ENCODE data around the gene NAP1L4.
"Not testable (repeated sequence)": the region's sequence is repeated elsewhere in the genome, so short reads cannot be mapped to it uniquely, and the experiment has no call there.

Gene NAP1L4

DNA sequence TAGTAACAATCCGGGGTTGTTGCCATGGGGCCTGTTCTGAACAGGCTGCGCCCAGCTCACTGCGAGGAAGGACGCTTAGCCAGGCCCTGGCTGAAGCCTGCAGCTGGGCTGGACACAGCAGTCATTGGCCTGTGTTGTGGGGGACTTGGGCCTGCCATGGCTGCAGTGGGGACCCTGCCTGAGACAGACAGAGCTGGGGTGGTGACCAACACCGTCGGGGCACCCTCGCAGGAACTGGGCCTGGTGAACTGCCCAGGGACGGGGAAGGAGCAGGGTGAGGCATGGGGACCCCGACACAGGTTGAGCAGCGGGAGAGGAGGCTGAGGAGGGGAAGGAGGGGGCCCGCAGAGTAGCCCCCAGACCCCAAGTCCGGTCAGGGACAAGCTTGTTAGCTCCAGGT lies 71.8 kb downstream of the NAP1L4 start:
- no peak for DNase-seq

- DNase-seq = no peak
These were observed 72.3 kb downstream of the NAP1L4 start for GRCh38 chr11:2919837-2920236.

DNA sequence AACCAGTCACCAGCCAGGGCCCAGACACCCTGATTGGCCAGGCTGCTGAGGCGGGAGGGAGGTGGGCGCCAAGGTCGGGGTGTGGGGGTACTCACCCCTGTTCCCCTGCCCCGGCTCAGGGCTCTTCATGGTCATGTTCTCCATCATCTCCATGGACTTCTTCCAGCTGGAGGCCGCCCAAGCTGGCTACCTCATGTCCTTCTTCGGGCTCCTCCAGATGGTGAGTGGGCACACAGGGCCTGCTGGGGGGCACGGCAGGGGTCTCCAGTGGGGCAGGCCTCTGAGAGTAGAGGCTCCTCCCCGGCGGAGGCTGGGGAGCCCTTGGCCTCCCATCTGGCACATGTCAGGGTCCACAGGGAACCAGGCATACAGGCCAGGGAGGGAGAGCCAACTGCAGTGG lies 72.9 kb downstream of the NAP1L4 start:
- DNase-seq = no peak

DNA sequence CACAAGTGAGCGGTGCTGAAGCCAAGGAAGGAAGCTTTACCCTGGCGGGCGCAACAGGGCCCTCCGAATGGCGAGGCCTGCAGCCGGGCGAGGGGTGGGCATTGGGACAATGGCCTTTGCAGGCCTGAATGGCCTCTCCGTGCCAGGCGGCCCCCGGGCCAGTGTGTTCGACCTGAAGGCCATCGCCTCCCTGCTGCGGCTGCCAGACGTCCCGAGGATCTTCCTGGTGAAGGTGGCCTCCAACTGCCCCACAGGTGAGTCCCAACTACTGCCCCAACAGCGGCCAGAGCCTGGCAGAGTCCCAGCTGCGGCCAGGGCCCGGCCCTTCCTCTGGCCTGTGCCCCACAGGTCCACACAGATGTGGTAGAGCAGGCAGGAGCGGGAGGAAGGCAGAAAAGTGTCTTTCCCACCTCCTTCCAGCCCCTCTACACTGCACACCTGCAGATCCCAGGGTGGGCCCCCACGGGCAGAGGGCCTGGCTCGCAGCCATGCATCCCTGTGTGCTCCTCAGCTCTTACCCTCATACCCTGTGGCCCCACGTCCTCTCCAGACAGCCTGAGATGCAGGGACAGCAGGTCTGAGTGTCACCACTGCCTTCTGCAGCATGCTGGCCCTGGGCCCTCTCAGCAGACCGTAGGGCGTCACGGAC lies 74.2 kb downstream of the NAP1L4 start:
- no peak for DNase-seq

DNA sequence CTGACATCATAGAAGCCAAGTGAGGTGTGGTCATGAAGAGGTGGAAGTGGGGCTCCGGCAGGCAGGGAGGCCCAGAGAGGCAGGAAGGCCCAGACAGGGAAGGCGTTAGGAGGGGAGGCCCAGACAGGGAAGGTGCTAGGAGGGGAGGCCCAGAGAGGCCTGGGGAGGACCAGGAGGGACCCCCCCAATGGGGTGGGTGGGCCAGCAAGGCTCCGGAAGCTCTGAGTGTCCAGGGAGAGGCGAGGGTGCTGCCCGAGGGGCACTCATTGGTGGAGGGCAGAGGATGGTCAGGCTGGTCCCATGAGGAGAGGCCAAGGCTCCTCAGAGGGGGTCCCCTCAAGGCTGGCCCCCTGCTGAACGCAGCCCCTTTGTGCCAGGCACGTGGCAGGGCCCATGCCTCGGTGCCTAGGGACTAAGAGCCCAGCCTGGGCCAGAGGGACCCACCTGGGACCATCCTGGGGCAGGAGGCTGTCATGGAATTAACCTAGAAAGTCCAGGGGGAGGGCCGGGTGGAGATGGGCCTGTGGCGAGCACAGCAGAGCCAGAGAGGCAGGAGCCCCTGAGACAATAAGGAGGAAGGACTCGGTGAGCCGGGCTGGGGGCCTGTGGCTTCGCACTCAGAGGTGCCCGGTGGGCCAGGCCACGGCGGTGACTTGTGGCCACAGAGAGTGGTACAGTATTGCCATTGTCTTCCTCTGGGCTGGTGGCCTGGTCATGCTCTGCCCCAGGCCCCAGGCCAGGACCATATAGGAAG lies 75.1 kb downstream of the NAP1L4 start:
- no peak for DNase-seq

GRCh38 chr11:2916114-2916891 lies 75.8 kb downstream of the NAP1L4 start:
- no peak for DNase-seq

- DNase-seq = no peak
These were observed 76.7 kb downstream of the NAP1L4 start for GRCh38 chr11:2915473-2915872.

- no peak for DNase-seq
These were observed 77.5 kb downstream of the NAP1L4 start for GRCh38 chr11:2914455-2915195.

DNA sequence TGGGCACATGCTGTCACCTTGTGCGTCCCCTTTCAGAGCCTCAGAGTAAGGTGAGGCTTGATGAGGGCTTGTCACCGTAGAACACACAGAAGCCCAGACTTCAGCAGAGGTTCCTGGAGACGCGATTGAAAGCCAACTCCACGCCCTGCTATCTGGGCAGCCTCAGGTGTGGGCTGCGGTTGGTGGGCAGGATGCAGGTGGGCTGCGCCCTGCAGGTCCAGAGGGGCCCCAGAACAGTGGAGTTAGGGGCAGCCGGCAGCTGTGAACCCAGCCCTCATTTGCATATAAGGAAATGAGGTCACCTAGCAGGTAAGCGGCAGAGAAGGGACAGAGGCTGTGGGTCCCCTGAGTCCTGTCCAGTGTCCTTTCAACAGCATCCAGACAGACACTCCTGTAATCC lies 78.4 kb downstream of the NAP1L4 start:
- no peak for DNase-seq

DNA sequence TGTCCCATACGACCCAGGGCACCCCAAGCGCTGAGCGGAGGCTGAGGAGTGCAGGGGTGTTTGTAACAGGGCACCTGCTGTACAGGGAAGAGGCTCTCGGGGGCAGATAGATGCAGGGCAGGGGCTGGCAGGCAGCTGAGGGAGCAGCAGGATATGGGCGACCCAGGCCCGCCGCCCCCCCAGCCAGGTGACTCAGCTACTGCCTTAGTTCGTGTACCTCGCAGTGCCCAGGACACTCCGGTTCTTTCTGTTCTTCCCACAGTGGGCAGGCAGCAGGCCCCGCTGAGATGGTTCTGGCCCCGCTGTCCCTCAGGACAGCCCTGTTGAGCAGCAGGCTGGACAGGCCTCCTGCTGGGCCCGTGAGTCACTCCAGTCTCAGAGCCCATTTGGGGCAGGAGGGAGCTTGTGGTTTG lies 79.1 kb downstream of the NAP1L4 start:
- no peak for DNase-seq

DNA sequence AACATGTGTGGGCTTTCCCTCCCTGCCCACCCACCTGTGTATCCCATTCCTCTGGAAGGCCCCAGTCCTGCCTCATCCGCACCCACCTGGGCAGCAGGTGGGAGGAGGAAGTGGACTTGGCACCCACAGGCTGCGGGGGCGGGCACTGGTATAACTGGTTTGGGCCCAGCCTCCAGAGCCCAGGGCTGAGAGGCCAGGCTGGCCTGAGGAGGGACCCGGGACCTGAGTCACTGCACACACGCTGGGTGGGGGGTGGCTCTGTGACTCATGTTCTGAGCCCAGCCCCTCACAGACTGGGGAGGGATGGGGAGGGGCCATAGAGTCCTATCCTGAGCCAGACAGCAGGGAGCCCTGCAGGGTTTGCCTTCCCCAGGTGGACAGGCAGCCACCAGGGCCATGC lies 79.6 kb downstream of the NAP1L4 start:
- DNase-seq = no peak

GRCh38 chr11:2911785-2912391 lies 80.2 kb downstream of the NAP1L4 start:
- DNase-seq = no peak

DNA sequence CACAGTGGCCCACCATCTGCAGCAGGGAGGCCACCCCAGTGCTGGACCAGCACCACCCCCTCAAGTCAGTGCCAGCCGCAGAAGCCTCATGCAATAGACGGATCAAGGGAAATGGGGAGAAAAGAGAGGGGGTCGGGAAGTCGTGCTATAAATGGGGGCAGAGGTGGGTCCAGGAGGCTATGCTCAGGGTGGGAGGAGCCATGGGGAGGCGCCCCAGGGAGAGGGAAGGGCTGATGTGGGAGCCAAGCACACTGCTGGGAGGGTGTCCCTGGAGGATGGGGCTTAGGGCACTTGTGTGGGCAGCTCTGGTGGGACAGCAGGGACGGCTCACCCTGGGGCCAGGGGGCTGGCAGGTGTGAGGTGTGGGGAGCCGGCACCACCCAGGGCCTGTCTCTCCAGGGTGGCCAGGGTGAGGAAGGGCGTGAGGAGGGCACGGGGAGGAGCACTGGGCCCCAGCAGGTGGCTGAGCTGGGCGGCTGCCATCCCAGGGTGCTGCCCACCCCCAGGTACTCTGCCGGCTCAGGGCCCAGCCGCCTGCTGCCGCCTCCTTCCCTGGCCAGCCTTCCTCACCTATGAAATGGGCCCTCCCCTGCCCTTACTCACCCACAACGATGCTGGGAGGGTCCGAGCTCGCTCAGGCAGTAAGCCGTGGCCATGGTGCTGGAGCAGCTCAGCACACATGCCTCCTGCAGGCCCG lies 80.9 kb downstream of the NAP1L4 start:
- DNase-seq = no peak

GRCh38 chr11:2910401-2910955 lies 81.7 kb downstream of the NAP1L4 start:
- no peak for DNase-seq

DNA sequence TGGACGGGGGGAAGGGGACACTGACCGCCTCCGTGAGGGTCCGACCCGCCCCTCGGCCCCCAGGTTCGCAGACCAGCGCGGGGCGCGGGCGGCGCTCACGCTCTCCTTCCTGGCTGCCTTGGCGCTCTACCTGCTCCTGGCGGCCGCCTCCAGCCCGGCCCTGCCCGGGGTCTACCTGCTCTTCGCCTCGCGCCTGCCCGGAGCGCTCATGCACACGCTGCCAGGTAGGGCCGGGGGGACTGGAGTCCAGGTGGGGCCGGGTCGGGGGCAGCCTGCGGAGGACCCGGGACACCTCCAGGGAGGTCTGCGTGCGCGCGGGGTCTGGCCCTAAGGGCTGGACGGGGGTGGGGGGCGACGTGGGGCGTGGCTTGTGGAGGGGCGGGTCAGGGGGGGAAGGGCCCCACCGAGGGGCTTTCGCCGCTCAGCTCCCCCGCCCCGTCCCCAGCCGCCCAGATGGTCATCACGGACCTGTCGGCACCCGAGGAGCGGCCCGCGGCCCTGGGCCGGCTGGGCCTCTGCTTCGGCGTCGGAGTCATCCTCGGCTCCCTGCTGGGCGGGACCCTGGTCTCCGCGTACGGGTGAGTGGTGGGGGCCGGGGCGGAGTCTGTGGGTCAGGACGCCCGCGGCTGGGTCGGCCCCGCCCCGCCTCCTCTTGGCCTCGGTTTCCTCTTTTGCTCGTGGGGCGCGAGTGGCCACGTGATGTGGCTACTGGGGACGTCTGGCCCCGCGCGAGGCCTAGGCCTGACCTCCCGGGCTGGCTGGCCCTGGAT lies 82.8 kb downstream of the NAP1L4 start:
- no peak for DNase-seq

DNA sequence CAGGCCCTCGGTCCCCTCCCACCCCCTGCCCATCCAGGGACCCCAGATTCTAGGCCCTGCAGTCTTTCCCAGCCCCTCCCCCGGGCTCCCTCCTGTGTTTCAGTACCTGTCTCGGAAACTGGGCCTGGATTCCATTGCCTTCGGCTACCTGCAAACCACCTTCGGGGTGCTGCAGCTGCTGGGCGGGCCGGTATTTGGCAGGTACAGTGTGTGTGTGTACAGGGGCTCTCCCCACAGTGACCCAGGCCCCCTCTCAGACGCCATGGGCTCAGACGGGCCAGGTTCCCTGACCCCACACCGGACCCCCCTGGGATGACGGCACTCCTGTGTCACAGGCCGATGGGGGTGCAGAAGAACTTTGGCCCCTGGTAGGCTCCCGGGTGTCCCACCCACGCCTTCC lies 84.0 kb downstream of the NAP1L4 start:
- DNase-seq = no peak

GRCh38 chr11:2905299-2905698 lies 86.8 kb downstream of the NAP1L4 start:
- not testable (repeated sequence) for DNase-seq

- no peak for DNase-seq
These were observed 87.7 kb downstream of the NAP1L4 start for GRCh38 chr11:2904153-2905052.

GRCh38 chr11:2903672-2904011 lies 88.5 kb downstream of the NAP1L4 start:
- no peak for DNase-seq

All from NCI-H2171 (cell line).